ENCODE data around the gene FRMD4A.
A peak's percentile ranks its signal among the peaks of the same experiment; 100 is the strongest.

FRMD4A gene

DNA sequence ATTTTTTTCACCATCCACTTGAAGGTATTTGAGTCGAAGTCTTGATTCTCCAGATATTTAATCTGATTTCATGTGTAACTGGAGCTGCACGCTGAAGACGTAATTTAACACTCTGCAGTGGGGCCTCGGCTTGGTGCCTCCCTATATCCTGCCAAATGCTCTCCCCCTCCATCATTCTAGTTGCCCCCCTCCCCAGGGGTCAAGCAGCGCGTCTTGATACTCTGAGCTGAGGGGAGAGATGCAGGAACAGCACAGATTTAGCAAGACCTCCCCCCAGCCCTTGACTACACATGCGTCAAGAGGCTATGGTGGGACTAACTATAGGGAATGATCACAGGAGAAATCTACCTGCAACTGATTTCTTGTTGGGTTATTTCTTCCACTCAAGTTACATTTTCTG lies 658.2 kb downstream of the FRMD4A start:
- DNase-seq (ENCODE audit: low read depth in 2 of 2) = no peak

DNA sequence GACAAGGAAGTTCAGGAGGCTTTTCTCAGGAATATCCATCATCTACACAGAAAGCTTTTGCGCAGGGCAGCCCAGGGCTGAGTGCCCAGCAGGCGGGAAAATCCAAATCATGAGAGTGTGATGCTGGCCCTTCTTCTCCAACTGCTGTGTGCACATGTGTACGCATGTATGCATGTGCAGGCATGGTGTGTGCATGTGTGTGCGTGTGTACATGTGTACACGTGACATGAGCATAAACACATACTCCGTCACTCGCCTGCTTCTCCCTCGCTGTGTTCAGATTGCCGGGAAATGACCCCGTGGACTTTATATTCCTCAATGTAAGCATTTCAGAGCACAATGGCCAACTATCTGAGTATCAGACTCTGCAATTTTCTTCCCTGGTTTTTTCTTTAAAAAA lies 658.8 kb downstream of the FRMD4A start:
- no peak for DNase-seq (ENCODE audit: low read depth in 2 of 2)

DNA sequence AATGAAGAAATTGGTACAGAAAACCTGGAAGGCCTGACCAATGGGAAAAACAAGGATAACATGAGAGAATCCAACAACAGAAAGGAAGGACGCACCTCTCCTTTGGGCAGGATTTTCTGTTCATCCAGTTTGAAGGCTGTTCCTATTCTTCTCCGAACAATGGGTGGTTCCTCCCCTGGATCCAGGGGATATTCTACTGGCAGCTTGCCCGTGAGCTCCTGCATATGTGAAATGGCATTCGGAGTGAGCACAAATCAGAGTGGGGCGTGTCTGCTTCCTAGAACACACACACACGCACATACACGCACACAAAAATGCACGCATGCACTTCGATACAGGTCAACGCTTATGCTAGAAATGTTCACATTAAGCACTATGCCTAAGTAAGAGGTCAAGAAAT lies 660.4 kb downstream of the FRMD4A start:
- DNase-seq (ENCODE audit: low read depth in 2 of 2) = no peak

DNA sequence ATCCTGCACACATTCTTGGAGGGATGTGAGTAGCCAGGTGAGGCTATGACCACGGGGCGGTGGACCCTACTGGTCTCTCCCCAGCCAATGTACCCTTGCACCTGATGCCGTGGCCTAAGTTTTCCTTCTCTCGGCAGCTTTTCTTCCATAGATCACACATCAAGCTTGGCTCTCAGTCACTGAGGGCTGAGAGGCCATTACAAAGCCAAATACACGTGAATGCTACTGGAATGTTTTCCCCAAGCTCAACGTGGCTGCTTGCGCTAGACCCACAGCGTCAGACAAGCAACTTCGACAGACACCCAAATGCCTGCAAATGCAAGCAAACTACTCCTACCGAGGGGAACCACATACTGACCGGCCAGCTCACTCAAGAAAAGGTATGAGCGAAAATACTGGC lies 660.8 kb downstream of the FRMD4A start:
- no peak for DNase-seq (ENCODE audit: low read depth in 2 of 2)

DNA sequence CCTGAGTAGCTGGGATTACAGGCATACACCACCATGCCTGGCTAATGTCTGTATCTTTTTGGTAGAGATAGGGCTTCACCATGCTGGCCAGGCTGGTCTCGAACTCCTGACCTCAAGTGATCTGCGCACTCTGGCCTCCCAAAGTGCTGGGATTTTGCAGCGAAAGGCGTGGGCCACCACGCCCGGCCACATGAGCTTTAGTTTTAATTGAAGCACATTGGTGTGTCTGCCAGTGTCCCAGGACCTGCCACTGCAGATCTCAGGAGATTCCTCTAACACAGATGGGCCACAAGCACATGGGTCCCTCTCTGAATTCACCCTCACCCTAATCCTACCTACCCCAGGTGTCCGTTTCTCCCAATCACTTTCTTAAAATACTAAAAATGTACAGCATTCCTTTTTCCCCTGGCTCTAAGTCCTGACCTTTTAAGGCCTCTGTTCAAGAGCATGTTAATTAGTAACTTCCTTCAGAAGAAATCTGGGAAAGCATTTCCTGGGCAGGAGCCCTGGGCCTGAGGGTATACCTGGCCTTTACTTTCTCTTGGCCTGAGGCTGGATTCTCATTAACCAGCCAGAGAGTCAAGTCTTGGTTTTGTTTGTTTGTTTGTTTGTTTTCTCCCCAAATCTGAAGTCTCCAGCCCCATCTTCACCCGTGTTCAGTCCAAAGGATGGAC lies 661.4 kb downstream of the FRMD4A start:
- DNase-seq (ENCODE audit: low read depth in 2 of 2) = no peak

DNA sequence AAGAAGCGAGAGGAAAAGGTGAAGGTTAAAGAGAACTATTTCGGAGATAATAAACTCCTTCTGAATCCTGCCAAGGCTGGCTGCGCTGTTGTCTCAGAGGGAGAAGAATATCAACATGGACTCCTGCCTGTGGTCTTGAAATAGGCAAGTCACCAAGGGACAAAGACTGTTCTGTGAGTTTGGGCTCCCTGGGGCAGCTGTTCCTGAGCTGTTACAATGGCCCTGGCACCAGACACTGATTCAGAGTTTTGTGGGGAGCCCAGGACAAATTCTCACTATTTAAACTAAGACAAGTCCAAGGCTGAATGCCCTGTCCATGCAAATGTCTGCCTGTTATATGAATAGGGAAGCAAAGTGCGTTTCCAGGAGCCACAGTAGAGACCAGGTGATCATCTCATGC lies 662.6 kb downstream of the FRMD4A start:
- no peak for DNase-seq (ENCODE audit: low read depth in 2 of 2)

DNA sequence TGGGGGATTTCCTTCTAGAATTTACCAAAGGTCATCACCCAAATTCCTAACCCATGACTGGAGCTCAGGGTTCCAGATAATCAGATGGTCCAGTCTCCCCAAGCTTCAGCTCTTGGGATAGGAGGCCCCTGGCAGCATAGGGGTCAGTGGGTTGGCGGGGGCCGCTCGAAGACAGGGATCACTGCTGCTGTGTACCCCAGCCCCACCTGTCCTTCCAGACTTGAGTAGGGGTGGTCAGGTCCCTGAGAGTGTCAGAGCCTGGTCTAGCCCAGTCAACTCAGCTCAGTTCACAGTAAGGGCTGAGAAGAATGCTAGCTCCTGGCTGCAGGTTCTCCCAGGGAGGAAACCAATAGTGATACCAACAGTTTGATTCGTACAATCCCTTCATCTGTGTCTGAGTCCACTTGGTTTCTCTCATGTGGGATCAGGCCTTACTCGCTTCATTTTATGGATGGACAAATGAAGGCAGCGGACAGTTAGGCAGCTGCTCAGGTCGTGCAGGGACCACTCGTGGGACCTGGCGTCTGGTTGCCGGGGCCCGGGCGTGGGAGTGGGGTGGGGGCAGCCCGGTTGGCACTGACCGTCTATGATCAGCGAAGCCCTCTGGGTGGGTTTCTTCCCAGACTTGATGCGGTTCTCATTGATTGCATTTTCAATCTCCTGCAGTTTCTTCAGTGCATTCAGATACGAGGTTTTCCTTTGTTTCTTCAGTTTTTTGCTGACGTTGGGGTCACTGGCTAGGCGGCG lies 665.0 kb downstream of the FRMD4A start:
- DNase-seq (ENCODE audit: low read depth in 2 of 2) = no peak

DNA sequence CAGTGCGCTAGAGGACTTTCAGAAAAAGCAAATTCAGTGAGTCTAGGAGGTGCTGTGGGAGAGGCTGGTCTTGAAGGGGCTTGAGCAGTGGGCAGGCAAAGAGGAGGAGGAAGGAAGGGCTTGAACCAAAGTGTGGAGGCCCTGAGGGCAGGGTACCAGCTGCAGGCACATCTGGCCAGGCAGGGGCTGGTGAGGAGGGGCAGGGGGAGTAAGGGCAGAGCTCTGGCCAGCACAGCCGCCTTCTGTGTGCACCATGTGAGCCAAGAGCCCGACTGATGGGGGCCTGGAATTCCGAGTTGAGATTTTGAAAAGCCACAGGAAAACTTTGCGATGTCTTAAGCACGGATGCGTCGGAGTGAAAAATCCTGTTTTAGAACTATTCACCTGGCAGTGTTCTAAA lies 669.5 kb downstream of the FRMD4A start:
- DNase-seq (ENCODE audit: low read depth in 2 of 2) = no peak

DNA sequence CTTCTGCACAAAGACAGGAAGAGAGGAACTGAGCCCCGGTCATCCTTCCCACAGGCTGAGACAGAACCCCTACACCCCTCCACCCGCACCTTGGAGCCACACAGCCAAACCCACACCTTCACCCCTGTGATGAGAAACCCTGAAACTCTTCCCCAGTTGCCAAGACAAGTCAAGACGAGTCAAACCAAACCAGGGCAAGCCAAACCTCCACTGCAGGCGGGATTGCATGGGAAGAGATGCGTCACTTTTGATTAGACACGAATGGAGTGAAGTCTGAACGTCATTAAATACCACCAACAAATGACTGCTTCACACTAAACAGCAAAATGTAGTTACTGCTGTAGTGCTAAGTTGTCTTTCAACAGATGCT lies 670.2 kb downstream of the FRMD4A start:
- DNase-seq (ENCODE audit: low read depth in 2 of 2) = no peak

DNA sequence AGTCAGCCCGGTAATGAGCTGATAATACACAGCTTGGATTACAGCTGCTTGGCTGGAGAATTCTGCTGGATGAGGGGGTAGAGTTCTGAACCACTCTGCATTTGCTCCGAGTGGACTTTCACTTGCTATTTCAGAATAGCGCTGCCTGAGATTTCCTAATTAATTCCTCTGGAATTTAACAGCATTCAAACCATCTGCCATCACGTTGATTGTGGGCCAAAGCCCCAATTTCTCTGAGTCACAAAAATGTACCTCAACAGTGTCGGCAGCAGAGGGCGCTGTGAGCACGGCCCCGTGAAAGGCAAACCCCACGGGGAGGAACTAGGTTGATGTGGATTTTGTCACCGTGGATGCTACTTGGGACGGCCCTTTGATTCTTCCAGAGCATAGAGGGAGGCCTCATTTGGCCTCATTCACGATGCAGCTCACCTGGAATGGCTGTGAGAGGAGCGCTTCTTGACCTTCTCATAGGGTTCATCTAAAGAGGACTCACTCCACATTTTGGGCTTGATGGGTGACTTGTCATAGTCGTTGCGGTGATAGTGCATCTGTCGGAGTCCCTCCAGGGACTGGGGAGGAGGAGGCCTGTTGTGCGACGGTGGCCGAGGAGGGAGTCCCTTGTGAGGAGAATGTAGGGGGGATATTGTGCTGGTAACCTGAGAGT lies 670.7 kb downstream of the FRMD4A start:
- DNase-seq (ENCODE audit: low read depth in 2 of 2) = peak; percentile 27 to 35

DNA sequence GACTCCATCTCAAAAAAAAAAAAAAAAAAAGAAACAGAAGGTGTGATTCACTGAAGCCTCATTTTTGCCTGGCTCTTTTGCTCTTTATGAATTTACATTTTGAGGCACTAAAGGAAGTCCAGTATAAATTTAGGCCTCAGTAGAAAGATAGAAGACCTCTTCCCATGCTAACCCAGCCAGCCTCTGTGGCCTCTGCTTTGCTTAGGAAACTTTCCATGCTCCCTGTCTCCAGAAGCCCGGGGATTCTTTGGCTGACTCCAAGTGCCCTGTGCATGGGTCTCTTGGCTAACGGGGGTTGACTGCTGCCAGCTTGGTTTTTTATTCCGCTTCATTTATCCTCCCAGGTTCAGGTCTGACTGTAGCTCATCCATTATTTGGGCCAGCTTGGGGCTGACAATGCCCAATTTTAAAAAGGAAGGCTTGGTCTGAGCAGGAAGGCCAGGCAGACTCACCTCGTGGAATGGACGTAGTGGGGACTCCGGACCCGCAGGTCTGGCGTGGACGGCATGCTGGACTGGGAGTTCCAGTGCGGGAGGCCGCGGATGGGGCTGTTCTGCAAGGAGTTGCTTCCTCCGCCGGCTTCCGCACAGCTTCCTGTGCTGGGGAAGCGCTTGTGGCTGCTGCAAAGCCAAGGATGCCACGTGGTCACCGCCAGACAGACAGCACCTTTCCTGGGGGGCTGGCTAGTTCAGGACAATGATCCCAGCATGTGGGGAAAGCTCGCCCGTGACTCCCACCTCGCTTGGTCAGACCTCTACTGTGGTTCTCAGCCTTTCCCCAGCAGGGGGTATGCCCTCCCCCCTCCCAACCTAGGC lies 671.6 kb downstream of the FRMD4A start:
- no peak for DNase-seq (ENCODE audit: low read depth in 2 of 2)

DNA sequence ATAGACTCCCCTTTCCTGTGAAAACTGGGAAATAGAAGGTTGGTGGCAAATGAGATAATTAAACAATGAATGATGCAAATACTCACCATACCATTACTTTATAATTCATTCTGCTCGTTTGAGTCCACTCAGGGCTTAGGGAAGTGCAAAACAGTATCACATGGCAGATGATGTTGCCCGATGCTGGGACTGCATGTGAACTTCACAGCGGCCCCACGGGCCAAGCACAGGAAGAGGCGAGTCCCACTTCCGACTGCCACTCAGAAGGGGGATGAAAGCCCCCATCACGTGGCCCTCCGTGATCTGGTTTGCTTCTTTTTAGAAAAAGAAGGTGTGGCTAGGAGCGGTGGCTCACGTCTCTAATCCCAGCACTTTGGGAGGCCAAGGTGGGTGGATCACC lies 672.5 kb downstream of the FRMD4A start:
- DNase-seq (ENCODE audit: low read depth in 2 of 2) = no peak

DNA sequence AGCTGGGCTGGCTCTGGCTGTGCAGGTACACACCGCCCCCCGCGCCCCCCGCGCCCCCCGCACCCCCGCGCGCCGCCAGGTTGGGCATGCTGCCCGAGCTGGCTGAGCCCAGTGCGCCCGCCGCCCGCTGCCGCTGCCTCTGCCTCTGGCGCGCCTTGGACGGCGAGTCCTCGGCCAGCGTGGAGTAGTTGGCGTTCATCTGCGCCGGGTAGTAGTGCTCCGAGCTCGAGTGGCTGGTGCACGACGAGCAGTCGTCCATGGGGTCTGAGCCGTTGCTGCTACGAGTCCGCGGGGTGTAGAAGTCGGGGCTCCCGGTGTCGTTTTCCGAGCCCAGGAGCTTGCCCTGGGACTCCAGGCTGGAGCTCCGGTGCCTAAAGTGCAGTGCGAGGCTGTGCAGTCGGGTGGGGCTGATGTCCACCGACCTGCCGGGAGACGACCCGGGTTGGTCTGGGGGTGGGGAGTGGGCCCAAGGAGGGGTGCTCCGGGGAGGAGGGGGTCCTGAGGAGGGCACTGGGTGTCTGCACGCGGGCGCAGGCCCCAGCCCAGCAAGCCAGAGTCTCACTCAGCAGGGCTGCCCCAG lies 673.5 kb downstream of the FRMD4A start:
- no peak for DNase-seq (ENCODE audit: low read depth in 2 of 2)

DNA sequence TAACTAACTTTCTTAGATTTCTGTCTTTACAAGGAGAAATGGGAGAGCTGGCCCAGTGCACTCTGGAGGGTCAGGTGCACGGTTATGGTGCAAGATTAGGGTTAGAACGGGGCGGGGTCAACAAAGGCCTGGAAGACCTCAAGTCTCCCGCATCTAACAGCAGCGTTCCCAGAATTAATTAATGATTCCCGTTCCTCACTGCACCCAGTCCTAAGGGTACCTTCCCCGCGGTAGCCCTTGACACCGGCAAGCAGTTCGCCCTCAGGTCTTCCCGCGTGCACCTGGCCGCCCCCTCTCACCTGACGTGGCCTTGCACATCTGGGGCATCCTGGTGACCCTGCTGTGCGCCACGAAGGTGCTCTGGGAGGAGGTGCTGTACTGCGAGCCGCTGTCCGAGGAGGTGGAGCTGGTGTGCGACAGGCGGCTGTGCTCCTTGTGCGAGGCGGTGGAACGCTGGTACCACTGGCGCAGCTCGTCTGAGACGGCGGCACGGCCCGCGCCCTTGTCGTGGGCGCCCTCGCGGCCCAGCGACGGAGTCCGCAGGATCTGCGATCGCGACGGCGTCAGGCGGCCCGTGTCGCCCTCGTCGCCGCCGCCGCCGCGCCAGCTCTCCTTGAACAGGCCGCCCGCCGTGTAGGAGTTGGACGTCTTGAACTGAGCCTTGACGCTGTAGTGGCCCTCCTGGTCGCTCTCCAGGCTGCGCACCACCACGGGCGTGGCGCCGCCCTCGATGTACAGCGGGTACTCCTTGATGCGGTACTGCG lies 674.2 kb downstream of the FRMD4A start:
- DNase-seq (ENCODE audit: low read depth in 2 of 2) = no peak

DNA sequence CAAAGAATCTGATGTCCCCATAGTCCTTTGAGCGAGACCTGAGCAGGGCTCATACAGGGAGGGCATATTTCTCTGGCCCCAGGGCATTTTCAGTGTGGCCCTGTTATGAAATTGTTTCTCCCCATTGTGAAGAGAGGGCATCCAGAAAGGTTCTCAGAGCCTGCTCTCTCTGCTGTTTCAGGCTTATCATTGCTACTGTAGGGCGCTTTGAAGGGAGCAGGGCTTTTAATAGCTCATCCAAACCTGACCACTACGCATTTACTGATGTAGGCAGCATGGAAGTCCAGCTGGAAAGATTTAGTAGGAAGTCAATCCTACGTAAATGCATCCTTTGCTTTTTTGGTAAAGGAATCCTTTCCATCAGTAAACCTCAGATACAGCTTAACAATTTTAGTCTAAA lies 675.9 kb downstream of the FRMD4A start:
- DNase-seq (ENCODE audit: low read depth in 2 of 2) = no peak

DNA sequence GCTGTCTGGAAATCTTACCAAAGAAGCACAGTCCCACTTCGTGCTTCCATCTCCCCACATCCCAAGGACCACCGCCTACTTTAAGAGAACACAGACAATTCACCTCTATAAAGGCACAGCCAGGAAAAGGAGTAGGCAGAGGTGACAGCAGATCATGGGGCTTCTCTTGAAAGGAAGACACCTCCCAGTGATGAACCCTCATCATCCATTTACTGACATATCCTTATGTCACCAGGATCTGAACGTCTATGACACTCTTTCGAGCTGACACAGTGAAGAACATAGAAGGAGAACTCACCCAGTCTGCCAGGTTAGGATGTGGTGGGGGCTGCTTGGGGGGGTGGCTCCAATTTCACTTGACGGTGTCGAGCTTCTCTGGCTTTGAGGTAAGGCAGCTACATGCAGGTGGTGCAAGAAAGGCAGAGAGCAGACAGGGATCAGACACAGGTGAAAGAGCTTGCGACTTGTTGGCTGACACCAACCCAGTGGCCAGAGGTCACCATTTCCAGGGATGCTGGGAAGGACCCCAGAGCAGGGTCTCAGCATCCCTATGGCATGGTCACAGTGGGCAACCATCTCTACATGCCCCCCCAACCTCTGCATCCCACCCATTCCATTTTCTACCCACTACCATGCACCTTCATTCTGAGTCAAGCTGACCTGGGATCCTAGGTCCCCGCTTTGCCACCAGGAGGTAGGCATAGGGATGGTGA lies 676.5 kb downstream of the FRMD4A start:
- no peak for DNase-seq (ENCODE audit: low read depth in 2 of 2)

DNA sequence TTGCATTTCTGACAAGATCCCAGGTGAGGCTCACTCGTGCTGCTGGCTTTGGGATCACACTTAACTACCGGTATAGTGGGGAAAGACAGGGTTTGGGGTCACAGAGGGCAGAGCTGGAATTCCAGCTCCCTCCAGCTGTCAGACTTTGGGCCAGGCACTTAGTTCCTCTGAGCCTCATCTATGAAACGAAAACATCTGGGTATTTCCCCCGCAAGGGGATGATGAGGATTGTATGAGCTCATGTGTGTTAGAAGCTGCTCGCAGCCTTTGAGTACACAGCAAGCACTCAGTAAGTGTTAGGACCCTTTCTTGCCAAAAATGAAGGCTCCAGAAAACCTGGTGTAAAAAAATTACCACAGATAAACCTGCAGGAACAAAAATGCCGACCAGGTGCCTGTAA lies 677.9 kb downstream of the FRMD4A start:
- DNase-seq (ENCODE audit: low read depth in 2 of 2) = no peak

DNA sequence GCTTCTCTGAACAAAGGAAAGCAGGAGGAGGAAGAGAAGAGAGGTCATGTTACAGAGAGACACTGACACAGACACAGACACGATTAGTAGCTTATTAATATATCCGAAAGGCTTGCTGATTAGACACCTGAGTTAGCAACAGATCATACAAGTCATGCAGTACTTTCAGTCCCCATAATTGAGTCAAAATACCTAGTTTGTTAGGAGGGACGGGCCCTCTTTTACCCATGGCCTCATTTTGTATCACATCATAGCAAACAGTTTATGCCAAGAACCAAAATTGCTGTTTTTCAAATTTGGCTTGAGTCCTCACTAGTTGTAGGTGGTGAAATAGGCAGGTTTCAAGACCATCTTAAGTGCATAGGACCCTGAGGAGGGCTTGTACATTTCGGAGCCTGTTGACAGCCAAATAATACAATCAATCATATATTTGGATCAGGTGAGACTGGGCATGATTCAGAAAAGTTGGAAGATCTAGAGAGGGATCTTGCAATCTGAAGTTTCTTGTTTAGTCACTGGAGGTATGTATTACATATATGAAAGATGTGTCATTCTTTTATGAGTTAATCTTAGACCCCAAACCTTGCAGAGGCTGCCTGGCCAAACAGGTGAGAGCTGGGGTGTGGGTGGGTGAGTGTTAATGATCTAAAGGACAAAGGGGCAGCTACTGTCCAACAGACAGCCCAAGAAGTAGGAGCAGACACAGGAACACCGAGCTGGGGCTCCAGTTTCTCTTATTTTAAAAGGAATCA lies 678.6 kb downstream of the FRMD4A start:
- no peak for DNase-seq (ENCODE audit: low read depth in 2 of 2)

DNA sequence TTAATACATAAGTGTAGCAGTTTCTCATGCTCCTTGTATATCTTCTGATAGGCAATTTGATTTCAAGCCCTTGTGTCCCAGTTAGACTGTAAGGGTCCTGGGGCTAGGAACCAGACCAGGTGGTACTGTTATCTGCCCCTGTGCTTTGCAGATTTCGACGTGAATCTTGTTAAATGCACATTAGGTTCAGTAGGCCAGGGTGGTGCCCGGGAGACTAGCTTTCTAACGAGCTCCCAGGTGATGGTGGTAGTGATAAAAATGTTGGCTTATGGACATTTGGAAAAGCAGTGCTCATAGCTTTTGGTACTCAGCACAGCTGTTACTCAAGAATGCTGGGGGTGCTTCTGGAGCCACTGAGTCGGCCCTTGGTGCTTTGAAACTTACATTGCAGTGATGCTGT lies 679.8 kb downstream of the FRMD4A start:
- DNase-seq (ENCODE audit: low read depth in 2 of 2) = no peak
